ENCODE measurements around the gene ATP2C2.

GRCh38 chr16:84404324-84404723, 36.0 kb downstream of the ATP2C2 start:
- TF ChIP-seq YY1 (IDR thresholded peaks at IDR 0.05; ENCODE audit: insufficient read depth, insufficient read length), result no peak
- no peak for TF ChIP-seq ZNF274 (IDR thresholded peaks at IDR 0.05; ENCODE audit: low read depth, low read length)
- TF ChIP-seq SUZ12 (IDR thresholded peaks at IDR 0.05; ENCODE audit: extremely low read depth, insufficient read depth, insufficient read length), result no peak
